Brain microvascular endothelial cell (primary cell): ENCODE data around the gene KCNQ2.
A peak's percentile ranks its signal among the peaks of the same experiment; 100 is the strongest.

Source experiments
- DNase-seq: peaks from one replicate; pipeline ENCODE4 v3.0.0-alpha.2; 2020
- H3K27ac ChIP-seq: fragments of 250-450 bp; sonication (Bioruptor Pico); 2 replicates; pipeline ENCODE4 v1.5.1; 2020; ENCODE audit warnings: mild to moderate bottlenecking, moderate library complexity
- H3K27me3 ChIP-seq: fragments of 250-450 bp; sonication (Bioruptor Pico); replicated peaks from 2 replicates; pipeline ENCODE4 v1.5.1; 2020; ENCODE audit warnings: mild to moderate bottlenecking
- H3K36me3 ChIP-seq: fragments of 250-450 bp; sonication (Bioruptor Pico); replicated peaks from 2 replicates; pipeline ENCODE4 v1.5.1; 2020; ENCODE audit warnings: mild to moderate bottlenecking
- H3K4me3 ChIP-seq: 2 replicates; pipeline ENCODE4 v1.5.1; 2011; ENCODE audit warnings: low read depth, mild to moderate bottlenecking, control low read depth, low read length, moderate library complexity
- in situ Hi-C: cut with HindIII; loops from 2 replicates; pipeline ENCODE4 v1.10.0; 2017; ENCODE audit warnings: low sequenced_read_pairs, low pct_ligation_motif_present
- TF ChIP-seq, protein P1 (sequence below): IDR thresholded peaks from 2 replicates; pipeline ENCODE4 v1.5.1; 2011; ENCODE audit warnings: low read depth, mild to moderate bottlenecking, moderate library complexity, low read length, control low read depth, inconsistent platforms; ENCODE audit errors: missing control alignments

The KCNQ2 gene

GRCh38 chr20:63477944-63478343 lies 5.5 kb upstream of the KCNQ2 start:
- TF ChIP-seq, protein P1, sequence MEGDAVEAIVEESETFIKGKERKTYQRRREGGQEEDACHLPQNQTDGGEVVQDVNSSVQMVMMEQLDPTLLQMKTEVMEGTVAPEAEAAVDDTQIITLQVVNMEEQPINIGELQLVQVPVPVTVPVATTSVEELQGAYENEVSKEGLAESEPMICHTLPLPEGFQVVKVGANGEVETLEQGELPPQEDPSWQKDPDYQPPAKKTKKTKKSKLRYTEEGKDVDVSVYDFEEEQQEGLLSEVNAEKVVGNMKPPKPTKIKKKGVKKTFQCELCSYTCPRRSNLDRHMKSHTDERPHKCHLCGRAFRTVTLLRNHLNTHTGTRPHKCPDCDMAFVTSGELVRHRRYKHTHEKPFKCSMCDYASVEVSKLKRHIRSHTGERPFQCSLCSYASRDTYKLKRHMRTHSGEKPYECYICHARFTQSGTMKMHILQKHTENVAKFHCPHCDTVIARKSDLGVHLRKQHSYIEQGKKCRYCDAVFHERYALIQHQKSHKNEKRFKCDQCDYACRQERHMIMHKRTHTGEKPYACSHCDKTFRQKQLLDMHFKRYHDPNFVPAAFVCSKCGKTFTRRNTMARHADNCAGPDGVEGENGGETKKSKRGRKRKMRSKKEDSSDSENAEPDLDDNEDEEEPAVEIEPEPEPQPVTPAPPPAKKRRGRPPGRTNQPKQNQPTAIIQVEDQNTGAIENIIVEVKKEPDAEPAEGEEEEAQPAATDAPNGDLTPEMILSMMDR, result no peak
- Histone ChIP-seq H3K4me3 (no peak overlapping the region), H3K27ac (no peak overlapping the region), H3K36me3 (no peaks in the 10 kb centered on the region), H3K27me3 (peaks cover 35% of the 10 kb centered on the region)
- in situ Hi-C loops, result no loop called here
- no peak for DNase-seq

GRCh38 chr20:63477061-63477616 lies 4.7 kb upstream of the KCNQ2 start:
- TF ChIP-seq, protein P1, result peak; percentile 1
- Histone ChIP-seq H3K36me3 (no peaks in the 10 kb centered on the region), H3K27me3 (peaks cover 37% of the 10 kb centered on the region), H3K27ac (no peak overlapping the region), H3K4me3 (no peak overlapping the region)
- in situ Hi-C loops, result no loop called here
- no peak for DNase-seq

DNA sequence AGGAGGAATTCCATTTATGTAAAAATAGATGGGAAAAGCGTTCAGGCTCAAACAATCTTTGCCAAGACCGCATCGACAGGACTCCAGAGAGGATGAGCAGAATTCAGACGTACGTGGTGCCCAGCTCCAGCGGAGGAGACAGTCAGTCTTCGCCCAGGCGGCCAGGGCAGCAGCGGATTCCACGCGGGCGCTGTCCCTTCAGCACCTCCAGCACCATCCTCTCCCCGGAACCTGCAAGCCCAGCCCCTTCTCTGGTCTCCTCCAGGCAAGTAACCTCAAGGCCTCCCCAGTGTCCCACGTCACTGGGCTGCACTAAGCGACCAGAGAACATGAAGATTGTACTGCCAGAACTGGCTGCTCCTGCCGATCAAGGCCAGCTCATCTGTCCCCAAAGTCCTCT lies 2.8 kb upstream of the KCNQ2 start:
- no peaks in the 10 kb centered on the region for H3K36me3 ChIP-seq
- in situ Hi-C loops, result no loop called here
- TF ChIP-seq, protein P1, result no peak
- peak; percentile 3 for DNase-seq
- H3K27ac ChIP-seq, result no peak overlapping the region
- H3K27me3 ChIP-seq, result peaks cover 54% of the 10 kb centered on the region
- H3K4me3 ChIP-seq, result no peak overlapping the region

DNA sequence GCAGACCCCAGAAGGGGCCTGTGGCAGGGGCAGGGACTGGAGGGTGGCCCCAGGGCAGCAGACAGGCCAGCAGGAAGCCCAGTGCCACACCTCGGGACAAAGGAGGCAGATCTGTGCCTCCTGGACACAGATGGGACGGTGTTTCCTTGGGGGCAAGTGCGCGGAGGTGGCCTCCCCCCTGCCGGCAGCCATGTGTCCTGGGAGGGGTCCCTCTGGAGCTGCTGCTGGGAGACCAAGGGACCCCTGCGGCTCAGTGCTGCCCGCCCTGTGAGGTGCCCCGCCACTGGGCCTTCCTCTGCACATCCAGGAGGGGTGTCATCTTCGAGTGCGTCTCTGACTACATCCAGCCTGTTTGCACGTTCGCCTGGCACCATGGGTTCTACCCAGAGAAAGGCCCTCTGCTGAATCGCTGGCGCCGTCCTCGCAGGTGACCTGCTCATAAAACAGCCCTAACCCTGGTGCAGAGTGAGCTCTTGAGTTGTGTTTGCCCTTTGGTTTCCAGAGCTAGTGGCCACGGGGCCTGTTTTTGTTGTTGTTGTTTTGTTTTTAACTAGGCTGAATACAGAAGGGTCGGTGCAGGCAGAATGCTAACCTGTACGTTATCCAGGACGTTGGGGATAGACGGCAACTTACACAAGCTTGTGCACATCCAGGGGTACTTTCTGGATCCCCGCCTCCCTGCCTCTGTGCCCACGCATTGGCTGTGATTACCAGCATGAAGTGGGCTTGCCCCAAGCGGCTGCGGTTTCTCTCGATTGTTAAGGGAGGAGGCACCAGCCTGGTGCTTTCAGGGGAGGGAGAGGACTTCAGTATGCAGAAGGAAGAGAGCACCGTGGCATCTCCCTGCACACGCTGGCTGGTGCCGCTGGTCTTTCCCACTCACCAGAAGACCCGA lies 1.3 kb upstream of the KCNQ2 start:
- in situ Hi-C loops, result no loop called here
- H3K4me3 ChIP-seq, result no peak overlapping the region
- TF ChIP-seq, protein P1, result no peak
- no peaks in the 10 kb centered on the region for H3K36me3 ChIP-seq
- no peak overlapping the region for H3K27ac ChIP-seq
- peaks cover 55% of the 10 kb centered on the region for H3K27me3 ChIP-seq
- DNase-seq, result no peak

GRCh38 chr20:63472862-63473390 lies 471 bp upstream of the KCNQ2 start:
- in situ Hi-C loops, result no loop called here
- no peak overlapping the region for H3K27ac ChIP-seq
- H3K27me3 ChIP-seq, result peaks cover 60% of the 10 kb centered on the region

More at GRCh38 chr20:63472862-63473390, 471 bp upstream of the KCNQ2 start:
- Histone ChIP-seq H3K4me3 (no peak overlapping the region), H3K36me3 (no peaks in the 10 kb centered on the region)
- no peak for DNase-seq
- TF ChIP-seq, protein P1, result no peak
